ENCODE data around the gene LHX6.

Gene LHX6
- 0 to 0.07 reads per million in 2 donors for total RNA-seq

GRCh38 chr9:122228568-122229484 lies at the start of gene LHX6:
Gene LHX6, minus strand, starts transcription at chr9:122228957. Its CDS starts 217 bp downstream, at chr9:122228740.
- DNase-seq, result no peak

GRCh38 chr9:122277285-122277897 lies 48.6 kb upstream of the LHX6 start:
- no peak for DNase-seq

GRCh38 chr9:122276096-122276495 lies 47.3 kb upstream of the LHX6 start:
- no peak for DNase-seq

GRCh38 chr9:122274055-122274454 lies 45.3 kb upstream of the LHX6 start:
- DNase-seq, result no peak

- DNase-seq, result no peak
Measured at GRCh38 chr9:122268041-122268814, 39.5 kb upstream of the LHX6 start.

GRCh38 chr9:122265149-122265915 lies 36.6 kb upstream of the LHX6 start:
- DNase-seq, result peak; percentile 2

GRCh38 chr9:122264360-122265148 lies 35.8 kb upstream of the LHX6 start, which contains the start of the genes MRRF and RBM18:
Gene MRRF, plus strand, starts transcription at chr9:122264882. Its CDS starts 6,010 bp downstream, at chr9:122270892.
Gene RBM18, minus strand, starts transcription at chr9:122264840. Its CDS starts 3,348 bp downstream, at chr9:122261492.
- DNase-seq, result peak; percentile 83

- DNase-seq, result no peak
Measured at GRCh38 chr9:122263699-122264349, 35.1 kb upstream of the LHX6 start.

- no peak for DNase-seq
Measured at GRCh38 chr9:122262073-122262472, 33.3 kb upstream of the LHX6 start.

GRCh38 chr9:122261469-122261881 lies 32.7 kb upstream of the LHX6 start:
- DNase-seq, result no peak

- no peak for DNase-seq
Measured at GRCh38 chr9:122258886-122259415, 30.2 kb upstream of the LHX6 start.

GRCh38 chr9:122256206-122256605 lies 27.4 kb upstream of the LHX6 start:
- no peak for DNase-seq

- no peak for DNase-seq
Measured at GRCh38 chr9:122254761-122255160, 26.0 kb upstream of the LHX6 start.

- DNase-seq, result no peak
Measured at GRCh38 chr9:122252796-122253195, 24.0 kb upstream of the LHX6 start.

- DNase-seq, result no peak
Measured at GRCh38 chr9:122251351-122251750, 22.6 kb upstream of the LHX6 start.

- DNase-seq, result no peak
Measured at GRCh38 chr9:122248448-122248865, 19.7 kb upstream of the LHX6 start.

- no peak for DNase-seq
Measured at GRCh38 chr9:122246666-122247065, 17.9 kb upstream of the LHX6 start.

GRCh38 chr9:122244349-122244748 lies 15.6 kb upstream of the LHX6 start:
- DNase-seq, result no peak

GRCh38 chr9:122239722-122240121 lies 11.0 kb upstream of the LHX6 start:
- no peak for DNase-seq

- DNase-seq, result no peak
Measured at GRCh38 chr9:122236681-122237080, 7.9 kb upstream of the LHX6 start.

Data from T-helper 9 cell (primary cell).